Neural crest cell (in vitro differentiated cells): ENCODE measurements around the gene HCLS1. TPM values are rescaled to one million over a fixed set of nuclear protein-coding genes. Genes with fewer than 3 reads are reported as not detected.
A peak's percentile ranks its signal among the peaks of the same experiment; 100 is the strongest.

Experiments
- DNase-seq: peaks from one replicate; pipeline ENCODE4 v3.0.0; 2021; ENCODE audit warnings: low read depth, mixed read lengths, low spot score
- H3K27ac Mint-ChIP-seq: one replicate; pipeline ENCODE4 v1.8.0; 2021; ENCODE audit warnings: mild to moderate bottlenecking, mixed read lengths; ENCODE audit not compliant: unreplicated experiment
- H3K27me3 Mint-ChIP-seq: 2 replicates; pipeline ENCODE4 v1.8.0; 2021; ENCODE audit warnings: low read depth, mild to moderate bottlenecking, mixed read lengths
- H3K36me3 Mint-ChIP-seq: 2 replicates; pipeline ENCODE4 v1.8.0; 2021; ENCODE audit warnings: low read depth, mild to moderate bottlenecking, mixed read lengths
- H3K4me1 Mint-ChIP-seq: 2 replicates; pipeline ENCODE4 v1.8.0; 2021; ENCODE audit warnings: mixed read lengths
- H3K4me3 Mint-ChIP-seq: one replicate; pipeline ENCODE4 v1.8.0; 2021; ENCODE audit warnings: mild to moderate bottlenecking, mixed read lengths
- H3K9me3 Mint-ChIP-seq: 2 replicates; pipeline ENCODE4 v1.8.0; 2021; ENCODE audit warnings: mixed read lengths
- CTCF ChIP-seq: fragments of 200-600 bp; sonication (generic); conservative IDR thresholded peaks from 2 replicates; pipeline ENCODE4 v1.5.0; 2021; ENCODE audit warnings: antibody characterized with exemption, mild to moderate bottlenecking
- total RNA-seq: library from RNA; stranded (reverse); gene quantifications from 2 replicates; pipeline ENCODE4 v1.2.1, GENCODE V29; 2021

The HCLS1 gene
- total RNA-seq, 1 donor from 2014 or later = 0.54 TPM

- H3K36me3 Mint-ChIP-seq = peaks cover 30% of the 10 kb centered on the region
Observed at GRCh38 chr3:121681792-121682191, 21.1 kb upstream of the HCLS1 start.

GRCh38 chr3:121677141-121677540, 16.4 kb upstream of the HCLS1 start:
- Mint-ChIP-seq H3K4me3 (no peak overlapping the region), H3K9me3 (no peaks in the 10 kb centered on the region), H3K36me3 (peaks cover 18% of the 10 kb centered on the region), H3K27ac (no peak overlapping the region), H3K27me3 (no peaks in the 10 kb centered on the region), H3K4me1 (no peaks in the 10 kb centered on the region)
- TF ChIP-seq CTCF = no peak
- DNase-seq = no peak

More at GRCh38 chr3:121681792-121682191, 21.1 kb upstream of the HCLS1 start:
- no peaks in the 10 kb centered on the region for H3K27me3 Mint-ChIP-seq
- no peak overlapping the region for H3K4me3 Mint-ChIP-seq
- peaks cover 10% of the 10 kb centered on the region for H3K9me3 Mint-ChIP-seq
- no peak overlapping the region for H3K27ac Mint-ChIP-seq
- no peaks in the 10 kb centered on the region for H3K4me1 Mint-ChIP-seq
- DNase-seq = no peak
- TF ChIP-seq CTCF = no peak

- peaks cover 17% of the 10 kb centered on the region for H3K36me3 Mint-ChIP-seq
- no peaks in the 10 kb centered on the region for H3K27me3 Mint-ChIP-seq
- H3K9me3 Mint-ChIP-seq = no peaks in the 10 kb centered on the region
- H3K4me1 Mint-ChIP-seq = no peaks in the 10 kb centered on the region
- no peak for TF ChIP-seq CTCF
- no peak overlapping the region for H3K27ac Mint-ChIP-seq
- DNase-seq = no peak
- no peak overlapping the region for H3K4me3 Mint-ChIP-seq
Observed at GRCh38 chr3:121670676-121671075, 10.0 kb upstream of the HCLS1 start.

- Mint-ChIP-seq H3K4me1 (no peaks in the 10 kb centered on the region), H3K27me3 (no peaks in the 10 kb centered on the region), H3K36me3 (peaks cover 17% of the 10 kb centered on the region)
Observed at GRCh38 chr3:121667333-121667732, 6.6 kb upstream of the HCLS1 start.

GRCh38 chr3:121665488-121665887, 4.8 kb upstream of the HCLS1 start:
- Mint-ChIP-seq H3K27ac (peak overlapping the region; percentile 59), H3K36me3 (peaks cover 17% of the 10 kb centered on the region), H3K9me3 (no peaks in the 10 kb centered on the region), H3K27me3 (no peaks in the 10 kb centered on the region), H3K4me3 (no peak overlapping the region), H3K4me1 (no peaks in the 10 kb centered on the region)
- no peak for DNase-seq
- no peak for TF ChIP-seq CTCF

More at GRCh38 chr3:121667333-121667732, 6.6 kb upstream of the HCLS1 start:
- H3K9me3 Mint-ChIP-seq = no peaks in the 10 kb centered on the region
- DNase-seq = no peak
- no peak overlapping the region for H3K27ac Mint-ChIP-seq
- TF ChIP-seq CTCF = no peak
- H3K4me3 Mint-ChIP-seq = no peak overlapping the region
